Stimulated activated naive CD8-positive, alpha-beta T cell treated with anti-CD3 and anti-CD28 coated beads, Interleukin-15, Interleukin-2, amounts not matched to agents 100 U/mL and 50 U/mL, for 24 hours (primary cell): ENCODE measurements around the gene RNF126.
"Not testable (repeated sequence)": the region's sequence is repeated elsewhere in the genome, so short reads cannot be mapped to it uniquely, and the experiment has no call there.

Source experiments
- ATAC-seq: fragments of 150-1000 bp; cut with Tn5 transposase; one replicate; pipeline ENCODE4 v1.10.0; 2021
- DNase-seq: peaks from one replicate; pipeline ENCODE4 v3.0.0; 2021

Gene RNF126

DNA sequence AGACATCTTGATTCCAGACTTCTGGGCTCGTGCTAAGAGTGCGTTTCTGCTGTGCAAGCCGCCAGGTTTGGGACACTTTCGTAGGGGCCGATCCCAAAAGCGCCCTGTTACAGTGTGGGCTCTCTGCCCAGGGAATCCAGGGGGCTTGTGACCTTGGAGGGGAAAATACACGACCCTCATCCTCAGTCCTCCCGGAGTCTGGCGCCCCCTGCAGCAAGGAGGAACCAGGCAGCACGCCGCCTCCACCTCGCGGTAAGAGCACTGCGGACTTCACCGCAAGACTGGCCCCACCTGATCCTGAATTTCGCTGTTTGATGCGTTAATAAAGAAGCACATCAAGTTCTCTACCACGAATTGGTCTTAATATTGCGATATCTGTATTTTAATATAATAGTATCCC, 34.8 kb downstream of the RNF126 start:
- no peak for ATAC-seq

DNA sequence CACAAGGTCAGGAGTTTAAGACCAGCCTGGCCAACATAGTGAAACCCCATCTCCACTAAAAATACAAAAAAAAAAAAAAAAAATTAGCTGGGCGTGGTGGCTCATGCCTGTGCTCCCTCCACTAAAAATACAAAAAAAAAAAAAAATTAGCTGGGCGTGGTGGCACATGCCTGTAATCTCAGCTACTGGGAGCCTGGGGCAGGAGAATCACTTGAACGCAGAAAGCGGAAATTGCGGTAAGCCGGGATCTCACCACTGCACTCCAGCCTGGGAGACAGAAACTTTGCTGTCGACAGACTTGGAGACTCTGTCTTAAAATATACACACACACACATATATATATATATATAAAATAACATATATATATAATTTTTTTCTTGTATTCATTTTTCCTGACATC, 36.4 kb downstream of the RNF126 start:
- not testable (repeated sequence) for DNase-seq, ATAC-seq

More for the DNA sequence above, 34.8 kb downstream of the RNF126 start:
- DNase-seq, result no peak

DNA sequence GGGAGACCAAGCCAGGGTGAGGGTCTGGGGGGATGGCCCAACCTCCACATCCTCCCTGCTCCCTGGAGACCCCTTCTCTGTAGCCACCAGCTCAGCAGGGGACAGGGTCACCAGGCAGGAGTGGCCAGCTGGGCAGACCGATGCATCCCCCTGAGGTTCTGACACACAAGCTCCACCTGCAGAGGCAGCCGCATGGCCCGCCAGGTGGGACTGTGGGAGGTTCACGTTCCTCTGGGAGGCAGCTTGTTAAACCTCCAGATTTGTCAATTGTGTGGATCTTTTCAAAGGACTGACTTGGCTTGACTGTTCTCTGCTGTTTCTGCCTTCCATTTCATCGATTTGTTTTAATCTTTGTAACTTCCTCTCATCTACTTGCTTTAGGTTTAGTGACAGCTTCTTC, 37.8 kb downstream of the RNF126 start:
- no peak for ATAC-seq
- no peak for DNase-seq

DNA sequence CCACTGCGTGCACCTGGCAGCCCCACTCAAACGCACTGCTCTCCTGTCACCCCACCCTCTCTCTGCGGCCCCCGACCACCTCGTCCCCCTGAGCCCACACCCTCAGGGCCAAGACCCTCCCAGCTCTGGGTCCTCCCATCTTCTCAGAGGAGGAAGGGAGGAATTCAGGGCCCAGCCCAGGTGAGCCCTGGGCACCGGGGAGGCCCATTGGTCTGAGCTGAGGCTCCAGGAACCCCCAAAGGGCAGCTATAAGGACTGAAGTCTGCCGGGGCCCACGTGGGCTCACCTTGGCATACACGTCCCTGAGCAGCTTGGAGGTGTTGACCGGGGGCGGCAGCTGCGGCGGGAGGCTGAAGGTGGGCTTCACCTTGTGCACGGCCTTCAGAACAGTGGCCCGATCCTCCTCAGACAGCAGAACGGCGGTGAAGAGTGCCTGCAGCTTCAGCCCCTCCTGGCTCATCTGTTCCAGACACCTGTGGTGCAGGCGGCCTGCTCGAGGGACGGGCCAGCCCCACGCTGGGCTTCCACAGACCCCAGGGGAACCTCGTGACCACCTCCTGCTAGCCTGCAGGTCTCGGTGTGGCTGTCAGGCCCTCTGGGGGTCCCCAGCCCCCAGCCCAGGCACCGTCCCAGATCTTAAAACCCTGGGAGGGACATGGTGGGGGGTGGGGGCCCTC, 38.4 kb downstream of the RNF126 start:
- ATAC-seq (no peak), DNase-seq (no peak)

DNA sequence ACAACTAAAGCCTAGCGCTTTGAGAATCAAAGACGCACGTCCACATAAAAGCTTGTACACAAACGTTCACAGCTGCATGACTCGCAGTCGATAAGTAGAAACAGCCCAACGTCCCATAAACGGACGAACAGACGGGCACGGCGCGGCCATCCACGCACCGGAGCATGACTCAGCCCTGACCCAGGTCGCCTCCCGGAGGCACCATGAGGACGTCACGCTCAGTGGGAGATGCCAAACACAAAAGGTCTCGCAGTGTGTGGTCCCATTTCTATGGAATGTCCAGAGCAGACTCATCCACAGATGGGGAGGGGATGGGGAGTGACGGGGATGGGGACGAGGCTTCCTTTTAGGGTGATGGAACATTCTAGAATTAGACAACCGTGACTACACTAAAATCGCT, 39.0 kb downstream of the RNF126 start:
- ATAC-seq, result no peak
- DNase-seq, result no peak

DNA sequence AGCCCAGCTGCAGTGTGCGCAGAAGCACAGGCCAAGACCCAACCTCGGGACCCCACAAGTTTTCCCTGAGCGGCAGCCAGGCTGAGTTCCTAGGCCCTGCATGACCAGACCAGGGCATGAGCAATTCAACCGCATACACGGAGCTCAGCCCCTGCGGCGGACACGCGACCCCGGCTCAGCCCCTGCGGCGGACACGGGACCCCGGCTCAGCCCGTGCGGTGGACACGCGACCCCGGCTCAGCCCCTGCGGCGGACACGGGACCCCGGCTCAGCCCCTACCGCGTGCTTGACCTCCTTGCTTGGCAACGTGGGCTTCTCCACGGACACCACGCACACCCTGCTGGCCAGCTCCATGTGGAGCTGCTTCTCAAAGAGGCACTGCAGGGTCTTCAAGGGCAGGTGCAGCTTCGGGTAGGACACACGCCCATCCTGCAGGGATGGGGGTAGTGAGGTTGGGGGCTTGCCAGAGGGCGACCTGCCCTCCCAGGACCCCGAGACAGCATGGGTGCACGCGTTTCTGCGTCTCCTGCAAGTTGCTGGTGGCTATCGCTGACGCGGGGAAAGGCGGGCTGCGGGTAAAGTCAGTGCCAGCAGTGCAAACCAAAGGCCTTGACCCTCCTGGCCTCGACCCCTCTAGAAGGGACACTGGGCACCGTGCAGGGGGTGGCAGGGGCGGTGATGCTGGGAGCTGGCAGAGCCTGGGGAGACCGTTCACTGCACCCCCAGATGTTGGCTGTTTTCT, 39.7 kb downstream of the RNF126 start:
- no peak for DNase-seq
- ATAC-seq, result no peak

DNA sequence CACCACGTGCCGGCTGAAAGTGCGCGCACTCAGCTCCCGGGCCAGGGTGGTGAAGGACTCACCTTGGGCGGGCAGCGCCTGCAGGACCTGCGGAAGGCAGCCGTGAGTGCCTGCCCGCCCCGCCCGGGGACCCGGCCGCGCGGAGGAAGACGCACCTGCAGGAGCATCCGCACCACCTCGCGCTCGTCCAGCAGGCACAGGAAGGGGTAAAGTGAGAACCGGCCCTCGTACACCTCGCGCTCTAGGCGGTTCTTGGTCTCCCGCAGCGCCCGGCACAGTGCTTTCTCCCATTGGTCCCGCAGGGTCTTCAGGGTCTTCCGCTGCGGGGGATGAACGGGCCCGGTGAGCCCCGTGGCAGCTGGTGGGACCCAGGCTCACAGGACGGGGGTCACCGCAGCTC, 40.3 kb downstream of the RNF126 start:
- DNase-seq (no peak), ATAC-seq (no peak)

DNA sequence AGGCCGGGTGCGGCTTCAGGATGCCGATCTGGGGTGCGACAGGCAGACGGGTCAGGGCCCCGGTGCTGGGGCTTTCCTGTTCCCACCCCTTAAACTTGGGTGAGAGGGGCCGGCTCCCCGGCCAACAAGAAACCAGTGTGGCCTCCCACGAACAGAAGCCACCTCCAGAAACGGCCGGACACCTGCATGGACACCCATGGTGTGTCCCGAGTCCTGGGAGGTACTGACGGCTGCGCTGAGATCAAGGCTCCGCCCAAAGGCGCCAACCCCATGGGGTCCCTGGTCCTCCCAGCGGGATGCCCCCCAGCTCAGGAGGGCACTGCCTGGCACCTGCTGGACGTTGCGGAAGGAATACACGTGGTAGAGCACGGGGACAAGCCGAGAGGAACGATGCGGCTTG, 41.2 kb downstream of the RNF126 start:
- no peak for DNase-seq
- ATAC-seq, result no peak

DNA sequence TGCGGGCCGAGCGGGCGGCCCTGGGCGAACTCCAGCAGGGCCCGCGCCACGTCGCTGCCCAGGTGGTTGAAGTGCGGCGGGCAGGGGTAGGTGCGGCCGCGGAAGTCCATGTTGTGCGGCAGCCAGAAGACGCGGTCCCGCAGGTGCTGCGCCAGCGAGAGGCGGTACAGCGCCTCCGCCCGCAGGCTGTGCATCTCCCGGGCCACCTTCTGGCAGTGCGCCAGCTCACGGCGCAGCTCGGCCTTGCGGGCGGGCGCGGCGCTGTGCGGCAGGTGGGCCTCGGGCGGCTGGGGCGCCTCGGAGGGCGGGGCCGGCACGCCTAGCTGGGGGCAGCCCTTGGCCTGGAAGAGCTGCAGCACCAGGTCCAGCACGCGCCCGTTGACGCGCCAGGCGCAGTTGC, 41.8 kb downstream of the RNF126 start:
- DNase-seq, ATAC-seq: not testable (repeated sequence)

DNA sequence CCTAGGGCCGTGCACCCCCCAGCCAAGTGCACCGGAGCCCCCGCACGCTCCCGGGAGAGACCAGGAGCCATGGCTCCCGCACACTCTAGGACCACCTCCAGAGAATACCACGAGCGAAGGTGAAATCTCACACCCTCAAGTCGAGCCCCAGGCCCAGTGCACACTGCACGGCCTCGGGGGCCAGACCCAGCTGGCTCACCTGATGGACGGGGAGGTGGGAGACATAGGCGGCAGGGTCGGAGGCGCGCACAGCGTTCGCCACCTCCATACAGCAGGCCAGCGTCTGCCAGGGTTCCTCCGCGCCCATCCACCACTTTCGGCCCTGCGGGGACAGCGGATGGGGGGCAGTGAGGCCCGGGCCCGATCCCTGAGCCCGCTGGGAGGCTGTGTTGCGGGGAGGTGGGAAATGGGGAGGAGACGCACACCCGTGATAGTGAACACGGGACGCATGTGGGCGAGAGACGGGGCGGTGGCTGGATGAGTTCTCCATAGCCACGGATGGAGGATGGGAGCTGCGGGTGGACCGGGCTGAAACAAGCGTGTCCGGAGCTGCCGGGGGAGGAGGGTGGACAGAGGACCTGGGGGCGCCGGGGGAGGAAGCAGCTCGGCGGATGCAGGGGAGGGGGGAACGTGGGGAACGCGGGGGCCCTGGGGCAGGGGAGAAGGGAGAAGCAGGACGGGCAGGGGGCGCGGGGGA, 42.7 kb downstream of the RNF126 start:
- DNase-seq, result no peak
- no peak for ATAC-seq

DNA sequence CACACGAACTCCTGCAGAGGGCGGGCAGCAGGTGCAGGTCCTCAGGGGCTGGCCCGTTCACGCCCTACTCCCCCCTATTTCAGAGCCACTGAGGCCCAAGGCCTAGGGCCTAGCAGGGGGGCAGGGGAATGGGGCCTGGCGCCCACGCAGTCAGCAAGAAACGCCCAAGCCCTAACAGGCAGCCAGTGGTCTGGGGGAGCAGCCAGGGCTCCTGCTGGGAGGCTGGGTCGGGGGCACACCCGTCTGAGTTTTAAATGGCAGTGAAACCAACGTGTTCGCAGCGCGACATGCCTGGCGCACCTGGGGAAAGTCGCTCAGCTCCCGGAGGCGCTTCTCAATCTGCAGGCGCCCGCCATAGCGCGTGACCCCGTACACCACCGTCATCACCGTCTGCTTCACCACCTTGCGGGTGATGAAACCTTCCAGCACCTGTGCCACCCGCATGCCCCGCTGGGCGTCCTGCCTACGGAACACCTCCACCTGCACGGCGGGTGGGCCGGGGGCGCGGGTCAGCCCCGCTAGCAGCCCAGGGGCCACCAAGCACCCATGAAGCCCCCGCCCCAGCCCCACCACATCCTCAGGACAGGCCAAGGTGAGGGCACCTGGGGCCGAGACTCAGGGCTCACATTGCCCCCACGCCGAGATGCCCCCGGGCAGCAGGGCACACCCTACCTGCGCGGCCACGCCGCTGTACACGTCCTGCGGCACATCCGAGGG, 43.6 kb downstream of the RNF126 start:
- no peak for ATAC-seq

DNA sequence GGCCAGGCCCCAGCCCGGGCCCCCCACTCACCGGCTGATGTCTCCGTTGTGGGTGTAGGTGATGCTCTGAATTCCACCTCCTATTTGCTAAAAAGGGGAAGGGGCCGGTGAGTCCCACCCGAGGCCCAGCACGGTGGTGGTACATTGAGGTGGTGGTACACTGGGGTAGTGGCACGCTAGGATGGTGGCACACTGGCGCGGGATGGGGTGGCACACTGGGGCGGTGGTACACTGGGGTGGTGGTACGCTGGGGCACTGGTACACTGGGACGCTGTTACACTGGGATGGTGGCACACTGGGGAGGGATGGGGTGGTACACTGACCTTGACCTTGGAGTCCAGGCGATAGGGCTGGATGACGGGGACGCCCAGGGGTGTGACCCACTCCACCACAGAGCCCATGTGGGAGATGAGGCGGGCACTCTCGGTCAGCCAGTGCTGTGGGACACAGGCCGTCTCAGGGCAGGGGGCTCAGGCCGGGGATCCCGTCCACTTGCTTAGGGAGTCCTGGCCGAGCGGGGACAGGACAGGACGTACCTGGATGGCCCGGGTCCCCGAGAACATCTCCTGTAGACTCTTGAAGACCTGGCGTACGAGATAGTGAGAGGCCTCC, 44.2 kb downstream of the RNF126 start:
- no peak for DNase-seq
- ATAC-seq, result no peak

More for the DNA sequence above, 43.6 kb downstream of the RNF126 start:
- no peak for DNase-seq

DNA sequence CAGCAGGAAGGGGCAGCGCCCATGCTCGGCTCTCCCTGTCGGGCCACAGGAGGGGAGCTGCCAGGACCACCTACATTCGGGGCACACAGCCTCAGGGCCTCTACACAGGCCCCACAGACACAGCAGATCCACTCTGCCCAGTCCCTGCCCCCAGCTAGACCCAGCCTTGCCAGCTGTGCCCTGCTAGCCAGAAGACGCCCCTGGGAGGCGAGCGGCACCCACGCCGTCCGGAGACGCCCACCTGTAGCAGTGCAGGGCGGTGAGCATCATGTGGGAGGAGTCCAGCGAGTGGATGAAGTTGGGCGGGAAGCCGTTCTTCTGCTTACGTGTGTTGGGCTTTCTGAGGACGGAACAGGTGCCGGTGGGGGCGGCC, 44.8 kb downstream of the RNF126 start:
- ATAC-seq (no peak), DNase-seq (no peak)

DNA sequence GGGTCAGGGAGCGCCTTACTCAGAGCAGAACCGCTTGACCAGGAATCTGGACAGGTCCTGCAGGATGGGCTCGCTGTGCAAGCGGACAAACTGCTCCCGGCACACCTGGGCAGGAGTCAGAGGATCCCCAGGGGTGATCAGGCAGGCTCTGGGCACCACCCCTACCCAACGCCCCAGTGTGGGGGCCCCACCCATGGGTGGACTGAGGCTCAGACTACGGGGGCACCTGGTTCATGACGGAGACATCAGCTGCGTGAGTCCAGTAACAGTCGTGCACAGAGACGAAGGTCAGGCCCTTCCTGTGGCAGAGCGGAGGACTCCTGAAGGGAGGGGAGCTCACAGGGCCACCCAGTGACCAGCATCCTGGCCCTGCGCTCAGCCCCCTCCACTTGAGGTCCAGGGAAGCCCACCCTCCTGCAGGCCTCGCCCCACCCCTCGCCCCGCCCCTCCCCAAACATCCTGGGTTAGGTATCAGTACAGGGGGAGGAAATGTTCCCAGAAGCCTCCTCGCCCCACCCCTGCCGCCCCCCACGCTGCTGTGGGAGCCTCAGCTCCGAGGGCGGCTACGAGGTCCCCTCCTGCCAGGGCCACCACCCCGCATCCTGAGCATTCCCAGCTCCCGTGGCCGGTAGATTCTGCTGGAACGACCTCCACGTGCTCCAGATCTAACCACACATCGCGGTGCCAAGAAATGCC, 45.3 kb downstream of the RNF126 start:
- DNase-seq (no peak), ATAC-seq (no peak)

DNA sequence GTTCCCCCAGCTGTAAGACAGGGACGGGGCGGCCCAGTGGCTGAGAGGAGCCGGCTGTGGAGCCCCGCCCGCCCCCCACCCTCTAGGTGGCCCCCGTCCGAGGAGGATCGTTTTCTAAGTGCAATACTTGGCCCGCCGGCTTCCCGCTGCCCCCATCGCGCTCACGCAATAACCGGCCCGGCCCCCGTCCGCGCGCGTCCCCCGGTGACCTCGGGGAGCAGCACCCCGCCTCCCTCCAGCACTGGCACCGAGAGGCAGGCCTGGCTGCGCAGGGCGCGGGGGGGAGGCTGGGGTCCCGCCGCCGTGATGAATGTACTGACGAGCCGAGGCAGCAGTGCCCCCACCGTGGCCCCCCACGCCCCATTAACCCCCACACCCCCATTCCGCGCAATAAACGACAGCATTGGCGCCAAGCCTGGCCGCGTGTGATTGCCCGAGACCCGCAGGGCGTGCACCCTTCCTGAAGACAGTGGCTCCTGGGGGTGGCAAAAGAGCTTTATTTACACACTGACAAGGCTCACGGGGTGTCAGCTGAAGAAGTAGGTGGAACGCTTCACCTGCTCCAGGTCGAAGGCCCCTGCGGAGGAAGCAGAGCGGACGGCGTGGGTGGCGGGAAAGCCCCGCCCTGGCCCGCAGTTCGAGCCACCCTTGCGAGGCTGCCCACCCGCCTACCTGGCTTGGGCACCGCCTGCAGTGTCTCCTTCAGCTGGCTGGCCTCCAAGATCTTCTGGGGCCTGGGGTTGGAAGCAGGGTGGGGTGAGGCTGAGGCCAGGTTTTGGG, 46.1 kb downstream of the RNF126 start:
- ATAC-seq (no peak), DNase-seq (no peak)

DNA sequence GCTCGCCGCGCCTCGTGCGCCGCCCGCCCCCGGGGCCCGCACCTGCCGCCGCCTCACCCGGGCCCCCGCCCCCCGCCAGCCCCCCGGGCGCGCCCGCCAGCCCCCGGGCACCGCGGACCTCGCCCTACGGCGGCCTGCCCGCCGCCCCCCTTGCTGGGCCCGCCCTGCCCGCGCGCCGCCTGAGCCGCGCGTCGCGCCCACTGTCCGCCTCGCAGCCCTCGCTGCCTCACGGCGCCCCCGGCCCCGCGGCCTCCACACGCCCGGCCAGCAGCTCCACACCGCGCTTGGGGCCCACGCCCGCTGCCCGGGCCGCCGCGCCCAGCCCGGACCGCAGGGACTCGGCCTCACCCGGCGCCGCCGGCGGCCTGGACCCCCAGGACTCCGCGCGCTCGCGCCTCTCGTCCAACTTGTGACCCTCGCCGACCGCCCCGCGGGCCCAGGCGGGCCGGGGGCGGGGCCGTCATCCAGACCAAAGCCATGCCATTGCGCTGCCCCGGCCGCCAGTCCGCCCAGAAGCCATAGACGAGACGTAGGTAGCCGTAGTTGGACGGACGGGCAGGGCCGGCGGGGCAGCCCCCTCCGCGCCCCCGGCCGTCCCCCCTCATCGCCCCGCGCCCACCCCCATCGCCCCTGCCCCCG, 46.8 kb downstream of the RNF126 start:
- no peak for ATAC-seq
- no peak for DNase-seq

DNA sequence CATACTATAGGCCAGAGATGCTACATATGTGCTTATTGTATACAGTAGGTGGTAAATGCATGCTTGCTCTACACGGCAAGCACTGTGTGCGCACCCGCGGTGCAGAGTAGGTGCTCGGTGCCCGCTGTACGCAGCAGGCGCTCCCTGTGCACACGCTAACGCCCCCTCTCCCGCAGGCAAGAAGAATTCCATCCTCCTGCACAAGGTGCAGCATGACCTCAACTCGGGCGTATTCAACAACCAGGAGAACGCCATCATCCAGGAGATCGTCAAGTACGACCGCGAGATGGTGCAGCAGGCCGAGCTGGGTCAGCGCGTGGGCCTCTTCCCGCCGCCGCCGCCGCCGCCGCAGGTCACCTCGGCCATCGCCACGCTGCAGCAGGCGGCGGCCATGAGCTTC, 47.4 kb downstream of the RNF126 start:
- DNase-seq, result no peak
- ATAC-seq, result no peak

DNA sequence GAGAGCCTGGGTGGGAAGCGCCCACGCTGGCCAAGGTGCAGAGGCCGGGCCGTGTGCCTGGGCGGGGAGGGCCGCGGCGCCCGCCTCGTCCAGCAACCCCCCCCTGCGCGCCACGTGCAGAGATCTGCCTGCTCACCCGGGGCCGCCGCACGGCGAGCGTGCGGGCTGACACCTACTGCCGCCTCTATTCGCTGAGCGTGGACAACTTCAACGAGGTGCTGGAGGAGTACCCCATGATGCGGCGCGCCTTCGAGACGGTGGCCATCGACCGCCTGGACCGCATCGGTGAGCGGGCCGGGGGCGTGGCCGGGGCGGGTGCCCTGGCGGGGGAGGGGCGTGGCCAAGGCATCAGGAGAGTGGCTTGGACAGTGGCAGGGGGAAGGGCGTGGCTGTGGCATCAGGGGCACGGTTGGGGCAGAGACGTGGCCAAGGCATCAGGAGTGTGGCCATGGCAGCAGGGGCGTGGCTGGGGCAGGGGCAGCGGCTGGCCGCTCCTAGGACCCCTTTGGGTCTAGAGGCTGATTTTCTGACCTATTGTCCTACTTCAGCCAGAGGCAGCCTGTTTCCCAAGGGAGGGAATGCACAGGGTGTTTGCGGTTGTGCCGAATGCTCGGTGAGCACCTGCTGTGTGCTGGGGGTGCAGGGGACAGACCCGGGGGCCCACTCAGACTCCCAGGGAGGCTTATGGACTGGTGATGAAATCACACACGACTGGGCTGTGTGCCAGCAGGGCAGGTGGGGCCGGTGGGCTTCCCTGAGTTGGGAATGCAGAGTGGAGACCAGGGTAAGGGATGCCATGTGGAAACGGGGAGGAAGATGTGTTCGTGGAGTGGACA, 49.1 kb downstream of the RNF126 start:
- DNase-seq (no peak), ATAC-seq (no peak)

DNA sequence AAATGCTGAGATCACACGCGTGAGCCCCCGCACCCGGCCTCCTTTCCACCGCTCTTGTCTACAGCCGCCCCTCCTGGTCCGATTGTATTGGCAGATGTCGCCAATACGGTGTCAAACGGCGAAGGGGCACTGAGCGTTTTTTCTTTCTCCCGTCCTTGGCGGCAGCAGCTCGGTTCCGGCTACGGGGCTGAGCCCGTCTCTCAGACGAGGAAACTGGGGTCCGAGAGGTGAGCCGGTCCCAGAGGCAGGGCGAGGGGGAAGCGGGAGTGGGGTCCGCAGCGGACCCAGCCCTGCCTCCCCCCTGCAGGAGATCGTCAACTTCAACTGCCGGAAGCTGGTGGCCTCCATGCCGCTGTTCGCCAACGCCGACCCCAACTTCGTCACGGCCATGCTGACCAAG, 50.1 kb downstream of the RNF126 start:
- ATAC-seq (no peak), DNase-seq (no peak)
